Right atrium auricular region (tissue), 2 donors: ENCODE measurements around the gene SPEM3. TPM values are rescaled to one million over a fixed set of nuclear protein-coding genes. Genes with fewer than 3 reads are reported as not detected.

Experiments used
- DNase-seq: peaks from one replicate; pipeline ENCODE4 v3.0.0-alpha.2; 2019; ENCODE audit warnings: low spot score
- H3K27ac ChIP-seq, 2 donors: fragments of 200-600 bp; sonication (generic); 1 replicate in 1 of 2; 2 replicates in 1 of 2; pipeline ENCODE4 v1.5.1; 2016 to 2019
- H3K27me3 ChIP-seq, 2 donors: fragments of 200-600 bp; sonication (generic); one replicate each; pipeline versions ENCODE4 v1.5.1 to v1.6.0; 2017 to 2019
- H3K36me3 ChIP-seq: fragments of 200-600 bp; sonication (generic); one replicate; pipeline ENCODE4 v1.5.1; 2016
- H3K4me1 ChIP-seq, 2 donors: fragments of 200-600 bp; sonication (generic); one replicate each; pipeline versions ENCODE4 v1.5.1 to v1.6.0; 2017 to 2019
- H3K4me3 ChIP-seq, 2 donors: fragments of 200-600 bp; sonication (generic); 1 replicate in 1 of 2; 2 replicates in 1 of 2; pipeline ENCODE4 v1.5.1; 2017 to 2019; ENCODE audit warnings: mild to moderate bottlenecking in 1 of 2, moderate library complexity in 1 of 2
- H3K9me3 ChIP-seq, 2 donors: fragments of 200-600 bp; sonication (generic); one replicate each; pipeline ENCODE4 v1.5.1; 2019
- total RNA-seq, 2 donors: library from RNA; depleted of rRNA; stranded (reverse); fragments of >200 nt; gene quantifications; one replicate each; pipeline ENCODE4 v1.1.0, GENCODE V29; 2016
- TF ChIP-seq, protein P1 (sequence below), 2 donors: fragments of 200-600 bp; sonication (generic); IDR thresholded peaks; one replicate each; pipeline ENCODE4 v1.5.1; 2019; ENCODE audit warnings: antibody characterized with exemption in 2 of 2

Gene SPEM3
- total RNA-seq, 2 donors from 2014 or later = not detected

DNA sequence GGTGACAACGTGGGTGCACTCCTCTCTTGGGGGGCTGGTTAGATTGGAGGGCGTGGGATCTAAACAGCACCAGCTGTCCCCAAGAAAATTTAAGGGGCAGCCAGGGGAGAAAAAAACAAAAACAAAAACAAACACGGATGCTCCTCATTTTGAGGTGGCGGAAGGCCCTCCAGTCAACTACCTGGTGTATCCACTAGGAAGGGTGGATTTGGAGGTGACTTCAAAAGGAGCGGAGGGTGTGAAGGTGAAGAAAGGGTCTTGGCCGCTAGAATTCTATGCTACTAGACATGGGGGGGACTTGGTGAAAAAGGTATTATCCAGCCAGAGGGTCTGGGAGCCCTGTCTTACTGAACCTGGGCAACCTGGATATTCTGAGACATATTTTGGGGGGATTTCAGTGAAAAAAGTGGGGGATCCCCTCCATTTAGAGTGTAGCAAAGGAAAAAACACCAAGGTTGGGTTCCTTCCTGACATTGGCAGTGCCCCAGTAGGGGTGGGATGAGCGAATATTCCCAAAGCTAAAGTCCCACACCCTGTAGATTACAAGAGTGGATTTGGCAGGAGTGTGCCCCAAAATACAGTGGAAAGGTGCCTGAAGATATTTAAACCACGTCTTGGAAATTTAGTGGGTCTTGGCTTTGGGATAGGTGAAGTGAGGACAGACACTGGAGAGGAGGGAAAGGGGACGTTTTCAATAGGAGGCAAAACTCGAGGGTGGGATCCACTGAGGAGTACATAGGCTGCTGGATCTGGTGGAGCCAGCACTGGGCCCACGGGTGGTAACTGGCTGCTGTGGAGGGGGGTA, 10.2 kb downstream of the SPEM3 start:
- Histone ChIP-seq H3K27ac (peak overlapping the region; percentile 83 to 85), H3K36me3 (no peaks in the 10 kb centered on the region), H3K4me3 (peak overlapping the region; percentile 42 to 60), H3K4me1 (peaks cover 0 to 57% of the 10 kb centered on the region in 2 donors), H3K9me3 (no peaks in the 10 kb centered on the region), H3K27me3 (peaks cover 0 to 9% of the 10 kb centered on the region in 2 donors)
- TF ChIP-seq, protein P1, sequence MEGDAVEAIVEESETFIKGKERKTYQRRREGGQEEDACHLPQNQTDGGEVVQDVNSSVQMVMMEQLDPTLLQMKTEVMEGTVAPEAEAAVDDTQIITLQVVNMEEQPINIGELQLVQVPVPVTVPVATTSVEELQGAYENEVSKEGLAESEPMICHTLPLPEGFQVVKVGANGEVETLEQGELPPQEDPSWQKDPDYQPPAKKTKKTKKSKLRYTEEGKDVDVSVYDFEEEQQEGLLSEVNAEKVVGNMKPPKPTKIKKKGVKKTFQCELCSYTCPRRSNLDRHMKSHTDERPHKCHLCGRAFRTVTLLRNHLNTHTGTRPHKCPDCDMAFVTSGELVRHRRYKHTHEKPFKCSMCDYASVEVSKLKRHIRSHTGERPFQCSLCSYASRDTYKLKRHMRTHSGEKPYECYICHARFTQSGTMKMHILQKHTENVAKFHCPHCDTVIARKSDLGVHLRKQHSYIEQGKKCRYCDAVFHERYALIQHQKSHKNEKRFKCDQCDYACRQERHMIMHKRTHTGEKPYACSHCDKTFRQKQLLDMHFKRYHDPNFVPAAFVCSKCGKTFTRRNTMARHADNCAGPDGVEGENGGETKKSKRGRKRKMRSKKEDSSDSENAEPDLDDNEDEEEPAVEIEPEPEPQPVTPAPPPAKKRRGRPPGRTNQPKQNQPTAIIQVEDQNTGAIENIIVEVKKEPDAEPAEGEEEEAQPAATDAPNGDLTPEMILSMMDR (IDR thresholded peaks at IDR 0.05) = no peak
- no peak for DNase-seq

DNA sequence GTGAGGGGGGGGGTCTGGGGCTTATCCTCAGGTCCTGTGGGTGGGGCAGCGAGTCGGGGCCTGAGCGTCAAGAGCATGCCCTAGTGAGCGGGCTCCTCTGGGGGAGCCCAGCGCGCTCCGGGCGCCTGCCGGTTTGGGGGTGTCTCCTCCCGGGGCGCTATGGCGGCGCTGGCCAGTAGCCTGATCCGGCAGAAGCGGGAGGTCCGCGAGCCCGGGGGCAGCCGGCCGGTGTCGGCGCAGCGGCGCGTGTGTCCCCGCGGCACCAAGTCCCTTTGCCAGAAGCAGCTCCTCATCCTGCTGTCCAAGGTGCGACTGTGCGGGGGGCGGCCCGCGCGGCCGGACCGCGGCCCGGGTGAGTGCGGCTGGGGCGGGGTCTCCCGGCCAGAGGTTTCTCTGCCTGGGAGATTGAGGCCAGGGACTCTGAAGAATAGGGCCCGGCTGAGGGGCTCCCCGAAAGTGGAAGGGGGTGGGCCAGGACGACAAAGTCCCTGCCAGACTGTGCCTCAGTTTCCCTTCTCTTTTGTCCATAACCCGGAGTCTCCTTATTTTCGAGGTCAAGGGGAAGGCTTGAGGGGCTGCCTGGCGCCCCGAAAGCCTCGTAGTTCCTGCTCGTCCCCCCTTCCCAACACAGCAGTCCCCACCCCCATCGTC, 10.9 kb downstream of the SPEM3 start, which contains the start of gene FGF11:
TSS of gene FGF11 (plus strand) at position 51 of the 651 bp plus-strand sequence. CDS start at position 160, 109 bp downstream.
- TF ChIP-seq, protein P1 (IDR thresholded peaks at IDR 0.05) = no peak
- peak within 1 kb of the TSS; percentile 42 to 60 for H3K4me3 ChIP-seq
- no peaks in the 10 kb centered on the region for H3K36me3 ChIP-seq
- peaks cover 0 to 9% of the 10 kb centered on the region in 2 donors for H3K27me3 ChIP-seq
- DNase-seq = no peak
- peaks cover 0 to 61% of the 10 kb centered on the region in 2 donors for H3K4me1 ChIP-seq
- H3K27ac ChIP-seq = peak within 1 kb of the TSS; percentile 83 to 85
- H3K9me3 ChIP-seq = no peaks in the 10 kb centered on the region

DNA sequence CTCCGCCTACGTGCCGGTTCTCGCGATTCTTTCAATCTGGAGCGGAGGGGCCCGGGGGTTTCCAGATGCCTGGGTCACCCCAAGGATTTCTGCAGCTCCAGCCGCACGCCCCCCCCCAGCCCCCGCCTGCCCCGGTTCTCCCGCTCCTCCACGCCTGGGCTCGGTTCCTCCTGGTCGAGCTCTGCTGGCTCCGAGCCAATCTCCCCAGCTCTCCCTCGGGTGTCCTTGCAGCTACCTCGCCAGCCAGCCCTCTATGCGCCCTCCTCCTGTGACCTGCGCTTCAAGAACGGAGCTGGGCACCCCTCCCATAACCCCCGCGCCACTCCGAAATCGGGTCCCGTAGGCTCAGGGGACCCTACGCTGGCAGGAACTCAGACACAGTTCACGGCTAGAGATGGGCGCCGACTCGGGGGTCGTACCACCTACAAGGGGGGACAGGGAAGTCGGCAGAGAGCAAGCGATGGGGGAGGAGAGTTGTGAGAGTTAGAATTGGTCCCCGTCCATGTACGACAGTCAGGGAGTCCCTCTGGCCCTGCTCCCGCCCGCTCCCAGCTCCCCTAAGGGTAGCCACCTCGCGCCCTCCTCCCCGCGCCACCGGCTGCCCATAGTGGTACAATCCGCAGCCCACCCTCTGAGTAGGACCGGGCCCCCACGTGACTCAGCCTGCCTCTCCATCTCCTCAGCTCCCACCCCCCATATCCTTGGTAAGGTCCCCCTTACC, 11.6 kb downstream of the SPEM3 start:
- H3K27ac ChIP-seq = peak overlapping the region; percentile 83 to 84
- peak; percentile 63 for DNase-seq

DNA sequence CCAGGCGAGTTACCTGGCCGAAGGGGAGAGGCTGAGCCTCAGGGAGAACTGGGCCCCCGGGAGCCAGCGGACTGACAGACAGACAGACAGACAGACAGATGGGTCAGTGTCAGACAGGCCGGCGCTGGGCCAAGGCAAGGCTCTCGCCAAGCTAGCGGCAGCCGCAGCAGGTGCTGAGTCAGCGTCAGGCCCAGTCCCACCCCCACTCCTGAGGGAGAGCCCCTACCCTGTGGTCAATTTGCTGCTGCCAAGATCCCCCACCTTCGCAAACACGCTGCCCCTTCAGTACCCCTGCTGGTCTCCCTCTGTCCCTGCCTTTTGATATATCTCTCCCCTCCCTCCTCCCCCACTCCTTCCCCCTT, 12.2 kb downstream of the SPEM3 start:
- no peaks in the 10 kb centered on the region for H3K9me3 ChIP-seq
- H3K36me3 ChIP-seq = no peaks in the 10 kb centered on the region
- H3K27me3 ChIP-seq = peaks cover 0 to 9% of the 10 kb centered on the region in 2 donors
- peak overlapping the region in 1 of 2 donors; percentile 56 for H3K4me3 ChIP-seq
- no peak for DNase-seq
- TF ChIP-seq, protein P1 (IDR thresholded peaks at IDR 0.05) = no peak
- H3K27ac ChIP-seq = peak overlapping the region; percentile 83 to 84
- peaks cover 0 to 67% of the 10 kb centered on the region in 2 donors for H3K4me1 ChIP-seq

More for the DNA sequence above, 11.6 kb downstream of the SPEM3 start:
- TF ChIP-seq, protein P1 (IDR thresholded peaks at IDR 0.05) = no peak
- H3K4me1 ChIP-seq = peaks cover 0 to 67% of the 10 kb centered on the region in 2 donors
- H3K9me3 ChIP-seq = no peaks in the 10 kb centered on the region
- H3K36me3 ChIP-seq = no peaks in the 10 kb centered on the region
- H3K4me3 ChIP-seq = peak overlapping the region; percentile 32 to 56
- peaks cover 0 to 9% of the 10 kb centered on the region in 2 donors for H3K27me3 ChIP-seq

DNA sequence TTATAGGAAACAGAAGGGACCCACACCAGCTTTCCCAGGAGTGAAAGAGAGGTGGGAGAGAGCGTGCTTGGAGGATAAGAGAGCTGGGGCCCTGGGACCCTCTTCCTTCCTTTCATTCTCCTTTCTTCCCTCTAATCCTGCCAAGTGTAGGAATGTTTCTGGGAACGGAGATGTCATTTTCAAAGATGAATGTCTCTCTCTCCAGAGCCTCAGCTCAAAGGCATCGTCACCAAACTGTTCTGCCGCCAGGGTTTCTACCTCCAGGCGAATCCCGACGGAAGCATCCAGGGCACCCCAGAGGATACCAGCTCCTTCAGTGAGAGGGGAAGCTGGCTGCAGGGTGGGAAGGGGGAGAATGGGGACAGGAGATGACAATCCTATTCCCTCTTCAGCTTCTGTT, 12.6 kb downstream of the SPEM3 start:
- no peak overlapping the region for H3K4me3 ChIP-seq
- DNase-seq = no peak
- peaks cover 0 to 9% of the 10 kb centered on the region in 2 donors for H3K27me3 ChIP-seq
- TF ChIP-seq, protein P1 (IDR thresholded peaks at IDR 0.05) = no peak
- H3K27ac ChIP-seq = peak overlapping the region; percentile 83 to 84
- no peaks in the 10 kb centered on the region for H3K36me3 ChIP-seq
- no peaks in the 10 kb centered on the region for H3K9me3 ChIP-seq
- H3K4me1 ChIP-seq = peaks cover 0 to 64% of the 10 kb centered on the region in 2 donors
